CD4-positive, alpha-beta T cell (primary cell): Measurements from ENCODE around the gene BCAR1. TPM values are rescaled to one million over a fixed set of nuclear protein-coding genes. Genes with fewer than 3 reads are reported as not detected.

ENCODE experiments used
- ATAC-seq: fragments of 200-7000 bp; cut with Tn5 transposase; one replicate; pipeline ENCODE4 v1.10.0; 2022; ENCODE audit warnings: mild to moderate bottlenecking; ENCODE audit not compliant: poor library complexity
- CTCF ChIA-PET: fragments of 350-600 bp; sonication (Branson Sonifier 250); formaldehyde crosslinking; loops from one replicate; lab custom pipeline; 2021; ENCODE audit warnings: antibody characterized with exemption, inconsistent platforms; lab: Charles Lee
- POLR2A ChIA-PET: fragments of 350-600 bp; sonication (Branson Sonifier 250); formaldehyde crosslinking; loops from one replicate; lab custom pipeline; 2021; ENCODE audit warnings: antibody characterized with exemption, inconsistent platforms; lab: Charles Lee
- DNase-seq, 14 experiments: peaks; one replicate each; pipeline ENCODE4 v3.0.0-alpha.2; 2013 to 2020; ENCODE audit warnings: mixed read lengths in 2 of 14
- H3K27ac ChIP-seq, 2 donors: one replicate each; pipeline versions ENCODE4 v1.5.1 to v1.7.0; 2013; ENCODE audit warnings: low read length in 2 of 2, low read depth in 1 of 2, mild to moderate bottlenecking in 1 of 2
- H3K27me3 ChIP-seq, 2 experiments: 1 replicate in 1 of 2; 2 replicates in 1 of 2; pipeline versions ENCODE4 v1.6.1 to v1.7.0; 2013; ENCODE audit warnings: low read length in 2 of 2, control low read depth in 1 of 2, mild to moderate bottlenecking in 1 of 2, moderate library complexity in 1 of 2; ENCODE audit not compliant: insufficient read depth in 2 of 2, control insufficient read depth in 1 of 2
- H3K36me3 ChIP-seq: one replicate; pipeline ENCODE4 v1.6.1; 2013; ENCODE audit warnings: low read length, control low read depth; ENCODE audit not compliant: insufficient read depth
- H3K4me1 ChIP-seq: one replicate; pipeline ENCODE4 v1.6.1; 2013; ENCODE audit warnings: low read length, control low read depth; ENCODE audit not compliant: insufficient read depth
- H3K4me3 ChIP-seq: one replicate; pipeline ENCODE4 v1.5.1; 2013; ENCODE audit warnings: mild to moderate bottlenecking, low read length, moderate library complexity
- H3K9me3 ChIP-seq, 2 experiments: 1 replicate in 1 of 2; 2 replicates in 1 of 2; pipeline versions ENCODE4 v1.6.1 to v1.7.0; 2013; ENCODE audit warnings: low read length in 2 of 2, mild to moderate bottlenecking in 2 of 2, control low read depth in 1 of 2, moderate library complexity in 1 of 2; ENCODE audit not compliant: control insufficient read depth in 1 of 2, insufficient read depth in 1 of 2
- H3K27ac Mint-ChIP-seq: one replicate; pipeline ENCODE4 v1.8.0; 2020; ENCODE audit warnings: mixed read lengths
- H3K27me3 Mint-ChIP-seq: one replicate; pipeline ENCODE4 v1.8.0; 2021; ENCODE audit warnings: mixed read lengths
- H3K36me3 Mint-ChIP-seq: one replicate; pipeline ENCODE4 v1.8.0; 2021; ENCODE audit warnings: low read depth, mixed read lengths
- H3K4me1 Mint-ChIP-seq: one replicate; pipeline ENCODE4 v1.8.0; 2021; ENCODE audit warnings: low read depth, mixed read lengths
- H3K4me3 Mint-ChIP-seq: one replicate; pipeline ENCODE4 v1.8.0; 2020; ENCODE audit warnings: mild to moderate bottlenecking, mixed read lengths
- H3K9me3 Mint-ChIP-seq: one replicate; pipeline ENCODE4 v1.8.0; 2020; ENCODE audit warnings: mixed read lengths
- CTCF ChIP-seq: fragments of 200-600 bp; IDR thresholded peaks from one replicate; pipeline ENCODE4 v1.8.0; 2022; ENCODE audit warnings: antibody characterized with exemption, mild to moderate bottlenecking
- intact Hi-C, 2 experiments: fragments of 100-400 bp; cut with DNase I in 1 of 2; cut with micrococcal nuclease in 1 of 2; formaldehyde crosslinking; loops; one replicate each; pipeline versions ENCODE4 v1.15.1 to v1.9.0; 2023 to 2025; cut with DNase I, micrococcal nuclease
- total RNA-seq, 174 experiments: library from RNA in 2 of 174; stranded (reverse) in 2 of 174; gene quantifications; one replicate each; pipeline ENCODE4 v1.2.3 and lab custom pipeline; 2021 to 2026

BCAR1 gene
- total RNA-seq, 2 experiments from 2014 or later = 0.08 to 0.17 TPM

- no peak for TF ChIP-seq CTCF
- ChIA-PET CTCF (no interaction called here), POLR2A (no interaction called here)
- no peak overlapping the region for H3K4me3 Mint-ChIP-seq
- DNase-seq (no peak), ATAC-seq (no peak)
- no peaks in the 10 kb centered on the region for H3K4me1 Mint-ChIP-seq
- no peak overlapping the region for H3K4me3 ChIP-seq
- H3K27ac Mint-ChIP-seq = no peak overlapping the region
- peaks cover 53% of the 10 kb centered on the region for H3K27me3 Mint-ChIP-seq
- H3K4me1 ChIP-seq = peaks cover 15% of the 10 kb centered on the region
- no peaks in the 10 kb centered on the region for H3K36me3 ChIP-seq
- H3K9me3 ChIP-seq = peaks cover 0 to 17% of the 10 kb centered on the region in 2 experiments
- peaks cover 39 to 42% of the 10 kb centered on the region in 2 experiments for H3K27me3 ChIP-seq
- H3K27ac ChIP-seq = no peak overlapping the region
- intact Hi-C loops = no loop called here
- no peaks in the 10 kb centered on the region for H3K36me3 Mint-ChIP-seq
- no peaks in the 10 kb centered on the region for H3K9me3 Mint-ChIP-seq
Measured at GRCh38 chr16:75261590-75262078, 10.2 kb upstream of the BCAR1 start.

DNA sequence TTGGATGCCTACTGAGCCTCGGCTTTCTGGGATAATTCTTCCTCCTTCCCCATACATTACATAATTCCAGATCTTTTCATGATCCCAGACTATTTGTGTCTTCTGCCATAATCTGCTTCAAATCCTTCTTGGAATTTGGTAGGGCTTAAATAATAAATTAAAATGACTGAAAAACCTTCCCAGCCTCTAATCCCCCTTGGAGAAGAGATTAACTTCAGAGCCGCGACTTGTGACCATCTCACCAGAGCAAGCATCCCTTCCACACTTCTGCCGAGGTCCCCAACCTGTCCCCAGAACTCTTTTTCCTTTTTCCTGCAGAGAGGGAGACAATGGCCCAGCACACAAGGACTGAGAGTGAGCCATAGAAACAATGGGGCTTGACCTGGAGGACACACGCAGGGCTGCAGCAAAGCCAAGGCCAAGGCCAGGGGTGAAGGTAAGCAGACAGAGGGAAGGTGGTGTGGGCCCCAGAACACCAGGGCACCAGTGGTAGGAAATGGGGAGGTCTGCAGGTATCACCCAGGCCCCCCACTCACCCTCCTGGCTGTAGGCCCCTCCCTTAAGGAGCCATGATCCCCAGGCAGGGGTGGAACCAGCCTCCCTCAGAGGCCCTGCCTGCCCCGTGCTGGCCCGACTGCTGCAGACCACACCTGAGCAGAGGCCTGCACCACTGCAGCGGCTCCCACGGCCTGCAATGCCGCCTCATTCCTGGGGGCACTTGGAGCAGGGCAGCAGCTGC lies 9.6 kb upstream of the BCAR1 start:
- CTCF ChIA-PET = no interaction called here
- H3K27me3 Mint-ChIP-seq = peaks cover 48% of the 10 kb centered on the region

DNA sequence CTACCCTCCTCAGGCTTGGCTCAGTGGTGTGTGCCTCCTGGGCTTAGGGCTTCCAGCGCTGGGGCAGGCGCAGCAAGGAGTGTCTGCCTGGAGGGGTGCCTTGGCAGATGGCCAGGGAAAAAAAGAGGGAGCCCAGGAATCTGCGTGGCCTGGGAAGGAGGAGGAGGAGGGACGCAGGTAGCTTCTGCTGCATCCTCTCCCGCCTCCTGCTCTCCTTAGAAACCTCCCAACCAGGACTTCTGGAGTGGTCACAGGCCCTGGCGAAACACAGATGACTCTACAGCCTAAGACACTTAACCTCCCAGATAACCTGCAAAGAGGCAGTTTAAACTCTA lies 7.3 kb upstream of the BCAR1 start:
- no peak for TF ChIP-seq CTCF

More for the DNA sequence above, 9.6 kb upstream of the BCAR1 start:
- Histone ChIP-seq H3K36me3 (no peaks in the 10 kb centered on the region), H3K27me3 (peaks cover 35 to 41% of the 10 kb centered on the region in 2 experiments), H3K9me3 (peaks cover 0 to 16% of the 10 kb centered on the region in 2 experiments), H3K27ac (no peak overlapping the region), H3K4me3 (no peak overlapping the region), H3K4me1 (peaks cover 11% of the 10 kb centered on the region)
- no peak for TF ChIP-seq CTCF
- no peak for ATAC-seq
- no peaks in the 10 kb centered on the region for H3K9me3 Mint-ChIP-seq
- intact Hi-C loops = no loop called here
- no peak overlapping the region for H3K4me3 Mint-ChIP-seq
- no peaks in the 10 kb centered on the region for H3K4me1 Mint-ChIP-seq
- no peak for DNase-seq
- POLR2A ChIA-PET = no interaction called here
- no peak overlapping the region for H3K27ac Mint-ChIP-seq
- H3K36me3 Mint-ChIP-seq = no peaks in the 10 kb centered on the region

More for the DNA sequence above, 7.3 kb upstream of the BCAR1 start:
- no peaks in the 10 kb centered on the region for H3K4me1 ChIP-seq
- H3K36me3 Mint-ChIP-seq = no peaks in the 10 kb centered on the region
- ATAC-seq = no peak
- peaks cover 27 to 34% of the 10 kb centered on the region in 2 experiments for H3K27me3 ChIP-seq
- no peaks in the 10 kb centered on the region for H3K4me1 Mint-ChIP-seq
- H3K9me3 Mint-ChIP-seq = no peaks in the 10 kb centered on the region
- ChIA-PET CTCF (no interaction called here), POLR2A (no interaction called here)
- intact Hi-C loops = no loop called here
- peaks cover 0 to 8% of the 10 kb centered on the region in 2 experiments for H3K9me3 ChIP-seq
- no peak overlapping the region for H3K4me3 ChIP-seq
- peaks cover 48% of the 10 kb centered on the region for H3K27me3 Mint-ChIP-seq
- no peak overlapping the region for H3K4me3 Mint-ChIP-seq
- H3K27ac Mint-ChIP-seq = no peak overlapping the region
- no peaks in the 10 kb centered on the region for H3K36me3 ChIP-seq
- DNase-seq = no peak
- H3K27ac ChIP-seq = no peak overlapping the region
